SKM-1 (cell line): ENCODE data around the gene RBP3.

Source experiments
- DNase-seq: peaks from one replicate; lab custom pipeline; 2025; ENCODE audit not compliant: unreplicated experiment; lab: John Stamatoyannopoulos, UW

The RBP3 gene

DNA sequence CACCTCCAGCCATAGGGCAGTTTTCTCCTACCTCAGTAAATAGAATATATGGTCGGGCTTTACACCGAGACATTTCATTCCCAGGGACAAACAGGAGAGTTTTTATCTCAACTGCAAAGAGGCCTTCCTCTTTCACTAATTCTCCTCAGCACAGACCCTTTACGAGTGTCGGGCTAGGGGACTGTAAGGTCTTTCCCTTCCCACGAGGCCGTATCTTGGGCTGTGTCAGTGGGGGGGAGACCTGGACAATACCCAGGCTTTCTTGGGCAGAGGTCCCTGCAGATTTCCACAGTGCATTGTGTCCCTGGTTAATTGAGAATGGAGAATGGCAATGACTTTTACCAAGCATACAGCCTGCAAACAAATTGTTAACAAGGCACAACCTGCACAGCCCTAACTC lies 49.1 kb downstream of the RBP3 start:
- no peak for DNase-seq

GRCh38 chr10:47400251-47400650 lies 52.1 kb downstream of the RBP3 start:
- DNase-seq = no peak

DNA sequence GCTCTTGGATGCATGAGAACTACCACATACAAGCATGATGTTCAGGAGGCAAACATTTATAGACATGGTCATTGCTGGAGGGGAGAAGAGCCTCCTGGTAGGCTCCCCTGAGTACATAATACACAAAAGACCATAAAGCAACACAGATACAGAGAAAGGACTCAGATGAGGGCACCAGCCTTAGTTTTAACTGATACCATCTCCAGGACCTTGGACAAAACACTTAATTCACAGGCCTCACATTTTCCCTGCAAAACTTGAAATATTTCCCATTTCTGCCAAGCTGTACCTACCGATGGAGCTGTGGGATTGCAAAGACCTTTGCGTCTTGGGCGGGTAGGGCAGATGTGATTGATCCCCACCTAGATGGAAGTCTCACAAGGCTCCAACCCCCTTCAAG lies 52.6 kb downstream of the RBP3 start:
- DNase-seq = no peak

DNA sequence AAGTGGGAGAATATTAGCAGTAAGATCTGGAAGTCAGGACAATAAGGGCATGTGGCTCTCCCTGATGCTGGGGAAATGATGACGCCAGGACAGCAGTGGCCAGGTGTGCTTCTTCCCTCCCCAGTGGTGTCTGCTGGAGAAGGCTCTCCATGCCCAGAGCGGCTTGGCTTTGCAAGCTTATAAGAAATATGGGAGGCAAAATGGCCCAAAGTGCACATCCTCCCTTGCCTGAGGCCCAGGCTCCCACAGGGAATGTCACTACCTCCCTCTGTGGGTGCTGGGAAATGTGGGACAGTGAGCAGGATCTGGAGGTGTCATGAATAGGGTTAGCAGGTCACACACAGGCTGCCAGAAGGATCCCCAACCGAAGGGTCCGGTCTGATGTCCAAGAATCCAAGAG lies 53.0 kb downstream of the RBP3 start:
- DNase-seq = no peak

DNA sequence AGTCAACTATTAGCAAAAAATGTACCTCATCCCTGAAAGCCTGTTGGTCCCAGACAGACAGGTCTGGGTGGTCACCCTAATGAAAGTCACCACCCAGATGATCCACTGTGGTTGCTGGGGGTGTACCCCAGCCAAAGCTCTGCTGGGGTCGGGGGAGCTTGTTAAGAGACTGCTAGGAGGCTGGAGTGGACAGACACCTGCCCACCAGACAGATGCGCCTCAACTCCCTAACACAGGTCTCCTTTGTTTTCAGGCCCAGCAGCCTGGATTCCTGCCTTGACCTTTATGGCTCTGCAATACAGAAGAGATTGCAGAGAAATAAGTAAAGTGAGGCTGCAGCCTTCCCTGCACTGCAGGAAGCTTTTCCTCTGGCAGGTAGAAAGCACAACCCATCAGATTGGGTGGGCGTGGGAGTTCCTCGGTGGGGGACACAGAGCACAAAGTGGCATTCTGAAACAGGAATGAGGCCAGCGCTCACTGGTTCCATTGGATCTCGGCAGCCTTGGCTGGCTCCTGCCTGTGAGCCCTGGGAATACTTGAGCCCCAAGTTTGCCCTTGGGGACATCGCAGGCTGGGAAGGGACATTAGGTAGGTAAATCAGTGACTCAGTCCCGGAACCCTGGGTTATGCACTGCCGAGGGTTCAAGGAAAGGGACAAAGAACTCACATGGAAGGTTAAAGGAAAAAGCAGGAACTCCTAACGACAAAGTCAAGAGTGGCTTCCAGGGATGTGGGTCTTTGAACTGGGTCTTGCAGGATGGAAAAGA lies 53.9 kb downstream of the RBP3 start:
- no peak for DNase-seq

- DNase-seq = no peak
These were observed 54.6 kb downstream of the RBP3 start for GRCh38 chr10:47402641-47403301.

GRCh38 chr10:47403446-47404318 lies 55.5 kb downstream of the RBP3 start:
- no peak for DNase-seq

DNA sequence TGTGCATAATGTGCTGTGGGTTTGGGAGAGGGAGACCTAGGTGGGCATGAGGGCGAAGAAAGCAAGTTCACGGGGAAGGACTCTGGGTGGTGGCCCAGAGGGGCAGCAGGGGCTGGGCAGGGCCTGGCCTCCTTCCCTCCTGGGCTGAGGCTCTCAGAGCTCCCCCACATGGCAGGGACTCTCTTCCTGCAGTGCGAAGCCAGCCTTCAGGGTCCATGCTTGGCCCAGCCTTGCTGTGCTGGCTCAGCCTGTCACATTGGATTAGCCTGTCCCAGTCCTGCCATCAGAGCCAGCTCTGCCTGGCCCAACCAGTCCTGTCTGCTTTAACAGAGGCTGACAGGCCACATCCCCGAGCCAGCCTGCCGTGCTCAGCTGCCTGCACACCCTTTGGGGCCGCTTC lies 56.3 kb downstream of the RBP3 start:
- DNase-seq = no peak

DNA sequence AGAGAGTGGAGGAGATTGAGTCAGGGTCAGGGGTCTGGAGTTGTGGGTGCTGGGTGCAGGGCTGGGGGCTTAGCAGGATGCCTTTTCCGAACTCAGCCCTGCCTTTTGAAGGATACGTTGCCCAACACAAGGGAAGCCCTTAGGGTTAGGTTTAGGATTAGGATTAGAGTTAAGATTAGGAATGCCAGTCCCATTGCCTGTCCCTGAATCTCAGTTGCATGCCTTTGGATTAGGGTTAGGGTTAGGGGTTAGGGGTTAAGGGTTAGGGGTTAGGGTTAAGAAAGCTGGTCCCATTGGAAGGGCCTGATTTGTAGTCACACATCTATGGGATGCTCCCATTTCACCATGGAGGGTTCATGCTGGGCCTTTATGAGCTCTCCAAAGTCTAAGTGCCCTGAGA lies 56.8 kb downstream of the RBP3 start:
- DNase-seq = no peak

DNA sequence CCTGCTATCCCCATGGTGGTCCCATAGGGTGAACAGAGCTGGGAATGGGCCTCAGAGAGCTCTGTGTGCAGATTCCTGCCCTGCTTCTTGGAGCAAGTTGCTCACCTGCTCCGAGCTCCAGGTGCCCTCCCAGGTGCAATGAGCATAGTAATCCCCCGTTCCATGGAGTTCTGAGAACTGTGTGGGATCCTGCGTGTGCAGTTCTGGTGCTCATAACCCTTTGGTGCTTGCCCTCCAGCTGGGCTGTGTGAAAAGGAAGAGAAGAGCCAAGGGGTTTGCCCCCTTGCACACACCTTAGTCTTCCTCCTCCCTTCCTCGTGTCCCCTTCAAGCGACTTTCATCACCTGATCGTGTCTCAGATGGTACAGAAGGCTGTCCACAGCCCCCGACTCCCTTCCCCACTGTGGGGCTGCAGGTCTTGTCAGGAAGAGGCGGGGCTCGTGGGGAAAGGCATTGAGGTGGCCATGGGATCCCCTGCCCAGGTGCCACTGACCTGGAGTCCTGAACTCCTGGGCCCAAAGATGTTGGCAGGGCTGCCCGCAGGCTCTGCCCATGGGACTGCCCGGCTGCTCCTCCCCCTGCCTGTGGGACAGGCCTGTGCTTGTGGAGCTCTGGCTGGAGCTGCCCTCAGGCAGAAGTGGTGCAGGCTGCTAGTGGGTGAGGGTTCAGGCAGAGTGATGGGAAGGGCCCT lies 57.8 kb downstream of the RBP3 start:
- no peak for DNase-seq

GRCh38 chr10:47406548-47406869 lies 58.3 kb downstream of the RBP3 start:
- DNase-seq = no peak

DNA sequence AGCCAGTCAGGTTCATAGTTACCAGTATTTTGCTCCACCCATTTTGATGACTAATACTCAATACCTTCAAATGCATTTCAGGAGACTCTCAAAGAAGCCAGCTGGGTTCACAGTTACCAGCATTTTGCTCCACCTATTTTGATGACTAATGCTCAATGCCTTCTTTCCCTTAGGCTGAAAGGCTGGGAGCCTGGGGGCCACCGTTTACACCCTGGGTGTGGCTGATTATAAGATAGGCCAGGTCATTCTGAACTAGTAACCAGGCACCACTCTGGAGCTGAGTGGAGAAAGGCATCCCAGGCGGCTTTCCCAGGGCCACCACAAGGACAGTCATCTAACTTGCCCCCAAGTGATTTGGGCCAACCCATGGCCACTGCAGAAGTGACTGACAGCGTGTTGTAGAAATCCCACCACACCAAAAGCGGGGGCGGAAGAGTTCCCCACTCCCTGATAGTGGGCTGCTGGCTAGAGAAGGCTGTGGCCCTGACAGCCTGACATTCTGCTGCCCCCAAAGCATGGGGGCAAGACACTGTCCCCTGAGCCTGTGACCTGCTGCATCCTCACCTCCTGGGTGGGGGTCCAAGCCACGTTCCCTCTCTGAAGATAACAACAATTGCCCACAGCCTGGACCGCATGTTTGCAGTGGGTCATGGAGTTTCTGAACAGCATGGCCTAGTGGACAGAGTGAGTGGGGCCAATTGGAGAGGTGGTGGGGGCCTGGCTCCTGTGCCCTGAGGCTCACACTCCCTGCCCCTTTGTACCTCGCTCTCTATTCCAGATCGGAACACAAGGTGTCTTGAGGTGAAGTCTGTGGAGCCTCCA lies 58.9 kb downstream of the RBP3 start:
- DNase-seq = no peak
